Psoas muscle (tissue), 8 donors: ENCODE data around the gene PLIN4. TPM values are rescaled to one million over a fixed set of nuclear protein-coding genes. Genes with fewer than 3 reads are reported as not detected.
"Not testable (repeated sequence)": the region's sequence is repeated elsewhere in the genome, so short reads cannot be mapped to it uniquely, and the experiment has no call there.

ENCODE experiments used
- ATAC-seq, 4 donors: fragments of 200-7000 bp; cut with Tn5 transposase; one replicate each; pipeline ENCODE4 v1.9.1; 2020; ENCODE audit warnings: moderate library complexity in 3 of 4, mild to moderate bottlenecking in 2 of 4
- DNase-seq, 2 donors: peaks; one replicate each; pipeline ENCODE4 v3.0.0-alpha.2; 2020
- H3K27ac ChIP-seq: fragments of 200-600 bp; one replicate; pipeline ENCODE4 v1.8.0; 2022
- H3K27me3 ChIP-seq, 3 donors: fragments of 200-600 bp in 1 of 3; one replicate each; pipeline versions ENCODE4 v1.6.1 to v1.8.0; 2013 to 2022; ENCODE audit warnings: low read length in 2 of 3, mild to moderate bottlenecking in 2 of 3, moderate library complexity in 1 of 3; ENCODE audit not compliant: insufficient read depth in 3 of 3
- H3K36me3 ChIP-seq, 2 donors: fragments of 200-600 bp in 1 of 2; one replicate each; pipeline versions ENCODE4 v1.6.1 to v1.8.0; 2013 to 2022; ENCODE audit warnings: low read depth in 1 of 2, mild to moderate bottlenecking in 1 of 2, moderate library complexity in 1 of 2; ENCODE audit not compliant: insufficient read depth in 1 of 2
- H3K4me1 ChIP-seq: fragments of 200-600 bp; one replicate; pipeline ENCODE4 v1.8.0; 2022
- H3K4me3 ChIP-seq: fragments of 200-600 bp; one replicate; pipeline ENCODE4 v1.8.0; 2022; ENCODE audit warnings: mild to moderate bottlenecking
- H3K9me3 ChIP-seq: fragments of 200-600 bp; one replicate; pipeline ENCODE4 v1.8.0; 2022
- CTCF ChIP-seq: fragments of 200-600 bp; IDR thresholded peaks from one replicate; pipeline ENCODE4 v1.8.0; 2022; ENCODE audit warnings: antibody characterized with exemption
- WGBS, 3 donors: extraction: QIAGEN DNeasy Blood & Tissue Kit; methylation state at CpG; one replicate each; pipeline versions ENCODE4 v1.1.6 to v1.1.7; 2013; 5-methylcytosine and 5-hydroxymethylcytosine counted together
- intact Hi-C, 2 donors: fragments of 100-400 bp; cut with DNase I; formaldehyde crosslinking; loops; one replicate each; pipeline versions ENCODE4 v1.11.0 to v1.14.2; 2022
- polyA plus RNA-seq, 3 donors: library from polyadenylated mRNA; stranded (reverse); fragments of 200-250 nt; gene quantifications; one replicate each; pipeline ENCODE4 v1.2.3, GENCODE V29; 2013
- total RNA-seq, 4 donors: library from RNA; stranded (reverse); fragmentation: NEBNext Ultra II Directional in 2 of 4; extraction: Animal tissue kit (Norgen Biotek cat#: 25700) in 2 of 4; gene quantifications; one replicate each; pipeline versions ENCODE4 v1.2.1 to v1.2.4, GENCODE V29; 2021 to 2023
- donor health status: healthy with polysubstance abuse.
- donor health status: DM: no; HTN: no; CAD: no; lungs with moderate emphysema.
- donor health status: Bipolar disorder and iron deficiency.
- donor health status: healthy.
- donor health status: DM: yes; HTN: yes; CAD: no.
- donor health status: DM: no; HTN: no; CAD: no.
- donor health status: DM: no; HTN: no; CAD: no.
- donor health status: DM: yes; HTN: yes; CAD: no.

The PLIN4 gene
- total and polyA plus RNA-seq, 7 donors, result 29.0 to 309 (median 115) TPM

GRCh38 chr19:4533334-4533733 is 15.0 kb upstream of the PLIN4 start:
- WGBS, 3 donors, result 75 to 78% (median 76%) methylated on average over 9 of the region's 9 CpGs

GRCh38 chr19:4531562-4532165 is 13.4 kb upstream of the PLIN4 start:
- Histone ChIP-seq H3K4me3 (no peak overlapping the region), H3K9me3 (no peaks in the 10 kb centered on the region), H3K36me3 (peaks cover 0 to 20% of the 10 kb centered on the region in 2 donors), H3K4me1 (peaks cover 23% of the 10 kb centered on the region), H3K27ac (peak overlapping the region; percentile 71), H3K27me3 (no peaks in the 10 kb centered on the region)
- 25 to 35% (median 31%) methylated on average over 21 to 28 of the region's 28 CpGs for WGBS, 3 donors
- TF ChIP-seq CTCF, result no peak
- ATAC-seq (peak; percentile 3 to 44 (median 18)), DNase-seq (peak in 1 of 2 donors; percentile 34)
- intact Hi-C loops, result no loop called here

More at GRCh38 chr19:4533334-4533733, 15.0 kb upstream of the PLIN4 start:
- intact Hi-C loops, result no loop called here
- peaks cover 0 to 10% of the 10 kb centered on the region in 2 donors for H3K36me3 ChIP-seq
- ATAC-seq (no peak), DNase-seq (no peak)
- peak overlapping the region; percentile 66 for H3K4me3 ChIP-seq
- peaks cover 38% of the 10 kb centered on the region for H3K4me1 ChIP-seq
- no peaks in the 10 kb centered on the region for H3K27me3 ChIP-seq
- no peaks in the 10 kb centered on the region for H3K9me3 ChIP-seq
- H3K27ac ChIP-seq, result peak overlapping the region; percentile 90
- TF ChIP-seq CTCF, result no peak

GRCh38 chr19:4529924-4530522 is 11.7 kb upstream of the PLIN4 start:
- ATAC-seq (no peak), DNase-seq (no peak)
- H3K27ac ChIP-seq, result peak overlapping the region; percentile 14
- no peaks in the 10 kb centered on the region for H3K27me3 ChIP-seq
- H3K36me3 ChIP-seq, result peaks cover 0 to 33% of the 10 kb centered on the region in 2 donors
- no peak for TF ChIP-seq CTCF
- H3K9me3 ChIP-seq, result no peaks in the 10 kb centered on the region
- H3K4me3 ChIP-seq, result no peak overlapping the region
- peaks cover 11% of the 10 kb centered on the region for H3K4me1 ChIP-seq
- intact Hi-C loops, result loop anchor here in 1 of 2 donors (10.0 kb wide), 1 partner anchor 265 kb away; no protein-coding TSS in a partner anchor
- WGBS, 3 donors, result 68 to 80% (median 78%) methylated on average over 13 to 14 of the region's 14 CpGs

GRCh38 chr19:4528843-4529242 is 10.6 kb upstream of the PLIN4 start:
- 77 to 78% (median 78%) methylated on average over 15 of the region's 15 CpGs for WGBS, 3 donors
- no peak for TF ChIP-seq CTCF
- Histone ChIP-seq H3K27ac (no peak overlapping the region), H3K27me3 (no peaks in the 10 kb centered on the region), H3K4me3 (no peak overlapping the region), H3K4me1 (peaks cover 9% of the 10 kb centered on the region), H3K9me3 (no peaks in the 10 kb centered on the region), H3K36me3 (peaks cover 0 to 45% of the 10 kb centered on the region in 2 donors)
- DNase-seq (no peak), ATAC-seq (no peak)
- intact Hi-C loops, result loop anchor here in 1 of 2 donors (10.0 kb wide), 1 partner anchor 264 kb away; no protein-coding TSS in a partner anchor

GRCh38 chr19:4527377-4527776 is 9.1 kb upstream of the PLIN4 start:
- H3K27ac ChIP-seq, H3K4me3 ChIP-seq, H3K4me1 ChIP-seq, H3K9me3 ChIP-seq, H3K27me3 ChIP-seq, ATAC-seq, DNase-seq: not testable (repeated sequence)
- H3K36me3 ChIP-seq, result peaks cover 0 to 60% of the 10 kb centered on the region in 2 donors
- intact Hi-C loops, result loop anchor here in 1 of 2 donors (10.0 kb wide), 1 partner anchor 263 kb away; no protein-coding TSS in a partner anchor
- 85 to 93% (median 93%) methylated on average over 8 of the region's 8 CpGs for WGBS, 3 donors
